HG03432 (cell line): ENCODE results near the gene ABITRAM.
"Not testable (repeated sequence)": the region's sequence is repeated elsewhere in the genome, so short reads cannot be mapped to it uniquely, and the experiment has no call there.

Experiments
- ATAC-seq: cut with Tn5 transposase; IDR thresholded peaks from one replicate; pipeline ENCODE4 v1.9.1; 2021; ENCODE audit warnings: mild to moderate bottlenecking, moderate library complexity; ENCODE audit not compliant: unreplicated experiment

The ABITRAM gene, protein sequence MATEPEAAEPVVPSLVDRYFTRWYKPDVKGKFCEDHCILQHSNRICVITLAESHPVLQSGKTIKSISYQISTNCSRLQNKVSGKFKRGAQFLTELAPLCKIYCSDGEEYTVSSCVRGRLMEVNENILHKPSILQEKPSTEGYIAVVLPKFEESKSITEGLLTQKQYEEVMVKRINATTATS

DNA sequence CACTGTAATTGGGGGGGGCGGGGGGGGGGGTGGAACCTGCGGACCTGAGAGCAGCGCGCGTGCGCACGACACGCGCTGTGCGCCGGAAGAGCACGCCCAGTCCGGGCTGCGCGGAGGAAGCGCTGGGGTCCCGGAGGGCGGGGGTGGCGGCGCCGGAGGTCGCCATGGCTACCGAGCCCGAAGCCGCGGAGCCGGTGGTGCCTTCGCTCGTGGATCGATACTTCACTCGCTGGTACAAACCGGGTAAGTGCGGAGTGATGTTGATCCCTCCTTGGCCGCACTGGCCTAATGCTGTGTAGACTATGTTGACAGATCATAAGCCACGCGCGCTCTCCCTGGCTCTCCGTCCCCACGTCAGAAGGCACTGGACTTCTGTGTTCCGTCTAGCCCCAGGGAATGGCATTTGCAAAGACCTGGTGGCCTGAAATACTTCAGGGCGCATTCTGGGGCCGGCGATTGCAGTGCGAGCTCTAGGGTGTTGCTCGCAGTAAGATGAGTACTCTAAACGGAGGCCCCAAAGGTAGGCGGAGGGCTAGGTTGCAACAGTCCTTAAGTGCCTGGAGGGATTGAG lies at the start of gene ABITRAM:
ABITRAM (plus strand) TSS at position 78 of the 571 bp plus-strand sequence; CDS start at position 165, 87 bp downstream.
- ATAC-seq: peak; percentile 88

- ATAC-seq: no peak
Measured at GRCh38 chr9:108884701-108885100, 49.5 kb upstream of the ABITRAM start.

- peak; percentile 99 for ATAC-seq
Measured at GRCh38 chr9:108885643-108886348, 48.4 kb upstream of the ABITRAM start.

DNA sequence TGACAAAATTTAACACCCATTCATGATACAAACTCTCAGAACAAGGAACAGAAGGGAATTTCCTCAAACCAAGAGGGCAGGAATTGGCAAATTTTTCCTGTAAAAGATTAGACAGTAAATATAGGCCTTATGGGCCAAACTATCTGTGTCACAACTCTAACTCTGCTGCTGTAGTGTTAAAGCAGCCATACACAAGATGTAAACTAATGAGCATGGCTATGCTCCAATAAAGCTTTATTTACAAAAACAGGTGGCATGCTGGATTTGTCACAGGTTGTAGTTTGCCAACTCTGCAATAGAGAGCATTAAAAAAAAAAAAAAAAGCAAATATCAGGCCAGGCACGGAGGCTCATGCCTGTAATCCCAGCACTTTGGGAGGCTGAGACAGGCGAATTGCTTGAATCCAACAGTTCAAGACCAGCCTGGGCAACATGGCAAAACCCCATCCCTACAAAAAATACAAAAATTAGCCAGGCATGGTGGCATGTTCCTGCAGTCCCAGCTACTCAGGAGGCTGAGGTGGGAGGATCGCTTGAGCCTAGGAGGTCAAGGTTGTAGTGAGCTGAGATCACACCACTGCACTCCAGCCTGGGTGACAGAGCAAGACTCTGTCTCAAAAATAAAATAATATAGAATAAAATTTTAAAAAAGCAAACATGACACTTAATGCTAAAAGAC lies 47.5 kb upstream of the ABITRAM start:
- not testable (repeated sequence) for ATAC-seq

GRCh38 chr9:108889649-108890067 lies 44.5 kb upstream of the ABITRAM start:
- ATAC-seq: no peak

DNA sequence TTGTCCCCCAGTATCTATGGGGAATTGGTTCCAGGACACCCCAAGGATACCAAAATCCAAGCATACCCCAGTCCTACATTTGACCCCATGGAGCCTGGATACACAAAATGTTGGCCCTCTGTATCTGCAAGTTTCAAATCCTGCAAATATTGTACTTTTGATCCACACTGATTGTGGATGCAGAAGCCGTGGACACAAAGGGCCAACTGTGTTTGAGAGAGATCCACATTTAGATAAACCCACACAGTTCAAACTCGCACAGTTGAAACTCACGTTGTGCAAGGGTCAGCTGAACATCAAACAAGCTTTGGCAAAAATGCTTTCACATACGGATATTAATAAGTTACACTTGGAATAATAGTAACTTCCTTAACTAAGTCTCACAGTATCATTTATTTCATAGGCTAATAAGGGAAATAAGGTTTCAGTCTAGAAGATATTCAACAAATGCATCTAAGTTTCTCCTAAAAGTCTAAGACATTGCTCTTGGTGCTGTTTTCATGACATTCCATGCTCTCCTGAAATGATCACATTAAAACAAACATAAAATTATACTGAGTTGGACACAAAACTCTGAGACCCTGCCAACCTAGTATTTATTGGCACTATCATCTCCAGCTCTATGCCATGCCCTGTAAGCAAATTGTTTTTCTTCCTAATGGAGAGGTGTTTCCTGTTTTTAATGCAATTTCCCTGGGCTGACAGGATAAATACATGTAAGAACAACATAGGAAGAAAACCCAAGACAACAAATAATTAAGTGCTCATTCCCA lies 39.8 kb upstream of the ABITRAM start:
- ATAC-seq: no peak

DNA sequence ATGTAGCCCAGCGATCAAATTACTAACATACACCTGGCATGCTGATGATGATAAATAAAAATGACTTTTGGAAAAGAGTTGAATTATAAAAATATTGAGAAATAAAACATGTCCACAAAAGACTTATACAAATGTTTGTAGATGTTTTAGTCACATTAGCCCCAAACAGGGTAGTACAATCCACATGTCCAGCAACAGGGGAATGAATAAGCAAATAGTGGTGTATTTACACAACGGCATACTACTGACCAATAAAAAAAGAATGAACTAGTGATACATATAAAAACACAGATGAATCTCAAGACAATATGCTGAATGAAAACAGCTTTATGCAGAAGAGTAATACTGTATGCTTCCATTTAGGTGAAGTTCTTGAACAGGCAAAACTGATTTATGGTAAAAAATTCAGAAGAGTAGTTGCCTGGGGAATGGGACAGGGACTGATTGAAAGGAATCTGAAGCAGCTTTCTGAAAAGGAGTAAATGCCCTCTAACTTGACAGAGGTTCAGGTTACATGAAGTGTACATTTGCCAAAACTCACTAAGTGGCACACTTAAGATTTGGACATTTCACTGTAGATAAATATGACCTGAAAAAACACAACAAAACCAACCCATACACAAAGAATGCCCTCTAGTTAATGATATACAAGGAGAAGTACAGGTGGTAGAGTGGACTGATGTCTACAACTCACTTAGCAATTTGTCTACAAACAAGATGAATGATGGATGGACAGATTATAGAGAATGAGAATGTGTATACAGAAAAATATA lies 36.7 kb upstream of the ABITRAM start:
- ATAC-seq: no peak

- not testable (repeated sequence) for ATAC-seq
Measured at GRCh38 chr9:108899023-108899695, 35.0 kb upstream of the ABITRAM start.

- ATAC-seq: no peak
Measured at GRCh38 chr9:108900176-108900575, 34.0 kb upstream of the ABITRAM start.

GRCh38 chr9:108903420-108904103 lies 30.6 kb upstream of the ABITRAM start:
- no peak for ATAC-seq

GRCh38 chr9:108904161-108904560 lies 30.0 kb upstream of the ABITRAM start:
- no peak for ATAC-seq

GRCh38 chr9:108905494-108905893 lies 28.7 kb upstream of the ABITRAM start:
- ATAC-seq: no peak

DNA sequence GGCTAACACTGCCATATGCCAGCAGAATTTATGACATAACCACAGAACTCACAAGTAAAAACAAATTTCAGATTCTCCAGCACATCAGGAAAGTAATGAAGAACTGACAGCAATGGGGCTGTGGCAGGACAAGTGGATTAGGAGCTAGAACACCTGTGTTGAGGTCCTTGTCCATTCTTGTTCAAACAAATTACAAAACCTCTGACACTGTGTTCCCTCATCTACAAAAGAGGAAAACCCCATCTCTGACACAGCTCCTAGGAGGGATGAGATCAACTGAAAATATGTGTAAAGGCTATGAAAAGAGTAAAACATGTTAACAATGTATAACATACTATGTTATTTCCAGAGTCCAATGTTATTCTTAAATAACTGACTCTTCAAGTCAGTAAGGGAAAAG lies 23.8 kb upstream of the ABITRAM start:
- ATAC-seq: no peak

- ATAC-seq: no peak
Measured at GRCh38 chr9:108910914-108911313, 23.3 kb upstream of the ABITRAM start.

DNA sequence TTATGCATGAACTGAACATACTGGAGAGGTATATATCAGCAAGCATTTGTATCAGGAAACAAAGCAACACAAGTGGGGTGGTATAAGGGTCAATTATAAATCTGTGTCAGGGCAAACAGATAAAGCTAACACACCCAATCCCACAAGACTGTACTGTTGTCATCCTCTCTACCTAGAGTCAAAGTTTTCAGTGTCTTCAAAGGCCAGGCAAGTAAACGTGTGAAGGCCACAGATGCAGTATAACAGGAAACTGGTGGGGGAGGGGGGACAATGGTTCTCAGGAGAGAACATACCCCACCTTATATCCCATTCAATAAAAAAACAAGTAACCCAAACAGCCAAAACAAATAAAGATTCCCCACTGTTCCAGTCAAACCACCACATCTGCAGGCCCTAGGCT lies 22.4 kb upstream of the ABITRAM start:
- no peak for ATAC-seq

GRCh38 chr9:108913391-108913790 lies 20.8 kb upstream of the ABITRAM start:
- ATAC-seq: no peak

GRCh38 chr9:108919517-108919916 lies 14.7 kb upstream of the ABITRAM start:
- ATAC-seq: no peak

- ATAC-seq: not testable (repeated sequence)
Measured at GRCh38 chr9:108920401-108920800, 13.8 kb upstream of the ABITRAM start.

GRCh38 chr9:108921200-108921599 lies 13.0 kb upstream of the ABITRAM start:
- ATAC-seq: no peak
